ENCODE data around the gene TPST2. TPM values are rescaled to one million over a fixed set of nuclear protein-coding genes. Genes with fewer than 3 reads are reported as not detected.

Gene TPST2
- total RNA-seq, 1 donor: 25.0 TPM

GRCh38 chr22:26602127-26602526, 12.2 kb upstream of the TPST2 start:
- TF ChIP-seq CTCF (IDR thresholded peaks at IDR 0.05; ENCODE audit: insufficient read depth, low read depth, low read length): no peak
- H3K4me3 ChIP-seq (ENCODE audit: low read depth, low read length): no peak overlapping the region
- no peak for DNase-seq (ENCODE audit: low read depth)

- no peak overlapping the region for H3K4me3 ChIP-seq (ENCODE audit: low read depth, low read length)
- DNase-seq (ENCODE audit: low read depth): no peak
- no peak for TF ChIP-seq CTCF (IDR thresholded peaks at IDR 0.05; ENCODE audit: insufficient read depth, low read depth, low read length)
Observed at GRCh38 chr22:26601726-26602125, 11.8 kb upstream of the TPST2 start.

GRCh38 chr22:26599505-26599904, 9.6 kb upstream of the TPST2 start:
- TF ChIP-seq CTCF (IDR thresholded peaks at IDR 0.05; ENCODE audit: insufficient read depth, low read depth, low read length): no peak
- no peak for DNase-seq (ENCODE audit: low read depth)
- no peak overlapping the region for H3K4me3 ChIP-seq (ENCODE audit: low read depth, low read length)

GRCh38 chr22:26597480-26597879, 7.5 kb upstream of the TPST2 start:
- no peak for TF ChIP-seq CTCF (IDR thresholded peaks at IDR 0.05; ENCODE audit: insufficient read depth, low read depth, low read length)
- H3K4me3 ChIP-seq (ENCODE audit: low read depth, low read length): no peak overlapping the region
- DNase-seq (ENCODE audit: low read depth): no peak

GRCh38 chr22:26597026-26597425, 7.1 kb upstream of the TPST2 start:
- DNase-seq (ENCODE audit: low read depth): no peak
- no peak overlapping the region for H3K4me3 ChIP-seq (ENCODE audit: low read depth, low read length)
- TF ChIP-seq CTCF (IDR thresholded peaks at IDR 0.05; ENCODE audit: insufficient read depth, low read depth, low read length): no peak

GRCh38 chr22:26593763-26594162, 3.8 kb upstream of the TPST2 start:
- DNase-seq (ENCODE audit: low read depth): no peak
- H3K4me3 ChIP-seq (ENCODE audit: low read depth, low read length): no peak overlapping the region
- TF ChIP-seq CTCF (IDR thresholded peaks at IDR 0.05; ENCODE audit: insufficient read depth, low read depth, low read length): no peak

- no peak overlapping the region for H3K4me3 ChIP-seq (ENCODE audit: low read depth, low read length)
- no peak for DNase-seq (ENCODE audit: low read depth)
- no peak for TF ChIP-seq CTCF (IDR thresholded peaks at IDR 0.05; ENCODE audit: insufficient read depth, low read depth, low read length)
Observed at GRCh38 chr22:26592421-26592891, 2.5 kb upstream of the TPST2 start.
